SK-N-SH (cell line): Measurements from ENCODE around the gene IDH3G. TPM values are rescaled to one million over a fixed set of nuclear protein-coding genes. Genes with fewer than 3 reads are reported as not detected.

Source experiments
- CTCF ChIA-PET: fragments of 300-600, 350-600 bp; formaldehyde crosslinking; extraction: SDS; loops from one replicate; lab custom pipeline; 2021; lab: Yijun Ruan, JAX
- POLR2A ChIA-PET: fragments of 350-600 bp; sonication (Branson Sonifier 250); formaldehyde crosslinking; extraction: SDS; loops from one replicate; lab custom pipeline; 2020; ENCODE audit warnings: antibody characterized with exemption, inconsistent platforms; lab: Yijun Ruan, JAX
- DNase-seq: peaks from one replicate; pipeline ENCODE4 v3.0.0; 2012
- H2AFZ ChIP-seq: fragments of 200-600 bp; sonication (generic); 2 replicates; pipeline ENCODE4 v1.8.1; 2016; ENCODE audit warnings: antibody characterized with exemption, mild to moderate bottlenecking, low read depth
- H3F3A ChIP-seq: fragments of 200-600 bp; sonication (generic); replicated peaks from 2 replicates; pipeline ENCODE3; 2016; ENCODE audit warnings: antibody characterized with exemption, mild to moderate bottlenecking; ENCODE audit not compliant: insufficient read depth
- H3K27ac ChIP-seq, 2 experiments: fragments of 200-500 bp in 1 of 2; fragments of 200-600 bp in 1 of 2; sonication (Bioruptor generic) in 1 of 2; sonication (generic), shearing (Covaris generic) in 1 of 2; 2 replicates each; pipeline versions ENCODE4 v1.5.1 to v1.6.1; 2014 to 2016; ENCODE audit warnings: low read depth in 2 of 2, inconsistent platforms in 1 of 2, low read length in 1 of 2, mild to moderate bottlenecking in 1 of 2, mixed read lengths in 1 of 2
- H3K27me3 ChIP-seq: fragments of 200-600 bp; sonication (generic), shearing (Covaris generic); 2 replicates; pipeline ENCODE4 v1.6.1; 2016; ENCODE audit warnings: mixed run types; ENCODE audit not compliant: insufficient read depth
- H3K36me3 ChIP-seq, 2 experiments: fragments of 200-500 bp in 1 of 2; fragments of 200-600 bp in 1 of 2; sonication (Bioruptor generic) in 1 of 2; sonication (generic) in 1 of 2; replicated peaks in 1 of 2; 2 replicates each; pipeline versions ENCODE3 to v1.5.1; 2014 to 2016; ENCODE audit warnings: low read length in 1 of 2, mild to moderate bottlenecking in 1 of 2; ENCODE audit not compliant: insufficient read depth in 2 of 2, control insufficient read depth in 1 of 2
- H3K4me1 ChIP-seq, 2 experiments: fragments of 200-500 bp in 1 of 2; fragments of 200-600 bp in 1 of 2; sonication (Bioruptor generic) in 1 of 2; sonication (generic), shearing (Covaris generic) in 1 of 2; 2 replicates each; pipeline versions ENCODE4 v1.5.1 to v1.6.1; 2014 to 2016; ENCODE audit warnings: low read depth in 1 of 2, low read length in 1 of 2, mixed run types in 1 of 2; ENCODE audit not compliant: insufficient read depth in 2 of 2, control insufficient read depth in 1 of 2
- H3K4me2 ChIP-seq: fragments of 200-600 bp; sonication (generic), shearing (Covaris generic); 2 replicates; pipeline ENCODE4 v1.6.1; 2017; ENCODE audit warnings: mixed run types
- H3K4me3 ChIP-seq, 2 experiments: fragments of 200-500 bp in 1 of 2; fragments of 200-600 bp in 1 of 2; sonication (Bioruptor generic) in 1 of 2; sonication (generic), shearing (Covaris generic) in 1 of 2; 2 replicates each; pipeline versions ENCODE4 v1.5.1 to v1.8.1; 2014 to 2016; ENCODE audit warnings: low read depth in 2 of 2, inconsistent platforms in 1 of 2, low read length in 1 of 2, mild to moderate bottlenecking in 1 of 2, mixed read lengths in 1 of 2, moderate library complexity in 1 of 2
- H3K79me2 ChIP-seq: fragments of 200-600 bp; sonication (generic); 2 replicates; pipeline ENCODE4 v1.8.1; 2017; ENCODE audit warnings: mild to moderate bottlenecking; ENCODE audit not compliant: insufficient read depth
- H3K9ac ChIP-seq: fragments of 200-600 bp; sonication (generic); 2 replicates; pipeline ENCODE4 v1.6.1; 2017; ENCODE audit warnings: mixed run types
- H3K9me2 ChIP-seq: fragments of 200-600 bp; sonication (generic); 2 replicates; pipeline ENCODE4 v1.6.1; 2017; ENCODE audit warnings: mixed run types
- H3K9me3 ChIP-seq: fragments of 200-600 bp; sonication (generic); 2 replicates; pipeline ENCODE4 v1.6.1; 2017; ENCODE audit warnings: mixed run types, mild to moderate bottlenecking, moderate library complexity
- H4K20me1 ChIP-seq: fragments of 200-600 bp; sonication (generic); 2 replicates; pipeline ENCODE4 v1.6.1; 2017; ENCODE audit warnings: mild to moderate bottlenecking, mixed run types; ENCODE audit not compliant: insufficient read depth
- CHD2 ChIP-seq: fragments of 150-350 bp; IDR thresholded peaks from 2 replicates; pipeline ENCODE4 v1.6.1; 2018; ENCODE audit warnings: low read length; ENCODE audit not compliant: partially characterized antibody
- EZH2phosphoT487 ChIP-seq: fragments of 200-600 bp; sonication (generic); IDR thresholded peaks from 2 replicates; pipeline ENCODE4 v1.6.1; 2017; ENCODE audit warnings: low read depth, mixed run types, mild to moderate bottlenecking, antibody characterized with exemption, moderate library complexity, borderline replicate concordance
- GATA2 ChIP-seq: sonication (generic); formaldehyde crosslinking; IDR thresholded peaks from 2 replicates; pipeline ENCODE4 v1.5.0; 2020; ENCODE audit warnings: mild to moderate bottlenecking, missing genetic modification reagents
- MEF2A ChIP-seq: IDR thresholded peaks from 2 replicates; pipeline ENCODE4 v1.4.0; 2012; ENCODE audit warnings: low read depth, borderline replicate concordance
- NFIC ChIP-seq: IDR thresholded peaks from 2 replicates; pipeline ENCODE4 v1.4.0; 2012; ENCODE audit warnings: borderline replicate concordance
- NRF1 ChIP-seq: IDR thresholded peaks from 2 replicates; pipeline ENCODE4 v1.6.1; 2012; ENCODE audit warnings: low read depth, mild to moderate bottlenecking, low read length
- PBX3 ChIP-seq: IDR thresholded peaks from 2 replicates; pipeline ENCODE4; 2012
- SMC3 ChIP-seq: IDR thresholded peaks from 2 replicates; pipeline ENCODE4 v1.6.1; 2012; ENCODE audit warnings: low read depth, low read length, improper control_type of control experiment
- USF1 ChIP-seq: IDR thresholded peaks from 2 replicates; pipeline ENCODE4 v1.4.0; 2012; ENCODE audit warnings: low read depth, borderline replicate concordance
- USF2 ChIP-seq: fragments of 150-350 bp; IDR thresholded peaks from 2 replicates; pipeline ENCODE4 v1.6.1; 2017; ENCODE audit warnings: antibody characterized with exemption, low read length, low read depth, borderline replicate concordance
- YY1 ChIP-seq: IDR thresholded peaks from 2 replicates; pipeline ENCODE4 v1.4.0; 2012; ENCODE audit warnings: low read depth, mild to moderate bottlenecking
- WGBS: methylation state at CpG from one replicate; pipeline ENCODE4 v1.1.6; 2017; ENCODE audit warnings: low lambda C conversion rate; 5-methylcytosine and 5-hydroxymethylcytosine counted together
- polyA plus RNA-seq, 3 experiments: library from polyadenylated mRNA; depleted of rRNA; stranded (reverse); fragments of >200 nt; gene quantifications; 2 replicates each; pipeline ENCODE4 v1.2.3, GENCODE V29; 2012

The IDH3G gene
- polyA plus RNA-seq, 1 of the 3 experiments (the other 2 are of a cell fraction): 107 TPM

GRCh38 chrX:153793291-153793690, 884 bp downstream of the IDH3G start:
- Histone ChIP-seq H4K20me1 (0 out of 2 replicates have a peak, but pooled peaks cover 12% of the 10 kb centered on the region), H3K4me2 (peak overlapping the region; percentile 88)

GRCh38 chrX:153792368-153792767, 1.8 kb downstream of the IDH3G start:
- Histone ChIP-seq H3F3A (no peaks in the 10 kb centered on the region), H3K27ac (no peak overlapping the region), H3K79me2 (peaks cover 51% of the 10 kb centered on the region), H3K4me1 (peaks cover 5 to 27% of the 10 kb centered on the region in 2 experiments; a peak in 1 of 4 replicates), H4K20me1 (0 out of 2 replicates have a peak, but pooled peaks cover 12% of the 10 kb centered on the region), H2AFZ (no peak overlapping the region), H3K27me3 (peaks cover 14% of the 10 kb centered on the region; the same call in 1 of the 2 replicates), H3K9me2 (no peaks in the 10 kb centered on the region), H3K4me3 (no peak overlapping the region), H3K9ac (no peak overlapping the region), H3K36me3 (peaks cover 0 to 2% of the 10 kb centered on the region in 2 experiments), H3K4me2 (no peak overlapping the region), H3K9me3 (no peaks in the 10 kb centered on the region)
- POLR2A ChIA-PET: no interaction called here
- 28% methylated on average over 4 of the region's 6 CpGs for WGBS
- no peak for TF ChIP-seq NFIC
- no peak for TF ChIP-seq YY1
- TF ChIP-seq USF1: no peak
- TF ChIP-seq PBX3: no peak
- no peak for TF ChIP-seq GATA2
- no peak for TF ChIP-seq SMC3
- TF ChIP-seq EZH2phosphoT487: no peak
- TF ChIP-seq CHD2: no peak
- TF ChIP-seq USF2: no peak
- no peak for DNase-seq
- CTCF ChIA-PET: interaction anchor here (0.9 to 1.5 kb wide), 3 partner anchors 28 to 155 kb away, joined by 3 to 4 read pairs (median 3); partner anchors contain the start of gene PLXNB3

More at GRCh38 chrX:153793291-153793690, 884 bp downstream of the IDH3G start:
- Histone ChIP-seq H3K36me3 (peaks cover 0 to 5% of the 10 kb centered on the region in 2 experiments), H3K9me3 (no peaks in the 10 kb centered on the region), H3K27me3 (peaks cover 14% of the 10 kb centered on the region; the same call in 1 of the 2 replicates), H3K4me3 (peak overlapping the region; percentile 67 to 76), H3K9ac (peak overlapping the region; percentile 90), H3K27ac (peak overlapping the region; percentile 28 to 80; a peak in 2 of 4 replicates), H3K9me2 (no peaks in the 10 kb centered on the region), H3F3A (no peaks in the 10 kb centered on the region), H2AFZ (peak overlapping the region; percentile 46; the same call in 1 of the 2 replicates), H3K79me2 (peaks cover 51% of the 10 kb centered on the region), H3K4me1 (peaks cover 5 to 27% of the 10 kb centered on the region in 2 experiments; a peak in 1 of 4 replicates)
- no peak for DNase-seq
- TF ChIP-seq NFIC (no peak), MEF2A (no peak), EZH2phosphoT487 (no peak), NRF1 (no peak)
- POLR2A ChIA-PET: interaction anchor here (2.1 kb wide), 1 partner anchor 129 kb away, joined by 14 read pairs; no protein-coding TSS in a partner anchor
- CTCF ChIA-PET: no interaction called here
- WGBS: 41% methylated on average over 7 of the region's 7 CpGs
